T-helper 2 cell treated with Interferon-gamma antibody and Interleukin-4, amounts not matched to agents 5 μg/mL and 100 μg/mL, for 36 hours (primary cell): ENCODE measurements around the gene FANCD2.

ENCODE experiments used
- DNase-seq: peaks from one replicate; pipeline ENCODE4 v3.0.0; 2021; ENCODE audit warnings: low spot score
- H3K27ac Mint-ChIP-seq: one replicate; pipeline ENCODE4 v1.8.0; 2021; ENCODE audit warnings: mild to moderate bottlenecking, mixed read lengths
- H3K27me3 Mint-ChIP-seq: one replicate; pipeline ENCODE4 v1.8.0; 2021; ENCODE audit warnings: low read depth, mixed read lengths
- H3K36me3 Mint-ChIP-seq: one replicate; pipeline ENCODE4 v1.8.0; 2021; ENCODE audit warnings: low read depth, mixed read lengths
- H3K4me1 Mint-ChIP-seq: one replicate; pipeline ENCODE4 v1.8.0; 2021; ENCODE audit warnings: low read depth, mixed read lengths
- H3K4me3 Mint-ChIP-seq: one replicate; pipeline ENCODE4 v1.8.0; 2022; ENCODE audit warnings: mild to moderate bottlenecking, moderate library complexity, mixed read lengths
- H3K9me3 Mint-ChIP-seq: one replicate; pipeline ENCODE4 v1.8.0; 2021; ENCODE audit warnings: mixed read lengths

FANCD2 gene

DNA sequence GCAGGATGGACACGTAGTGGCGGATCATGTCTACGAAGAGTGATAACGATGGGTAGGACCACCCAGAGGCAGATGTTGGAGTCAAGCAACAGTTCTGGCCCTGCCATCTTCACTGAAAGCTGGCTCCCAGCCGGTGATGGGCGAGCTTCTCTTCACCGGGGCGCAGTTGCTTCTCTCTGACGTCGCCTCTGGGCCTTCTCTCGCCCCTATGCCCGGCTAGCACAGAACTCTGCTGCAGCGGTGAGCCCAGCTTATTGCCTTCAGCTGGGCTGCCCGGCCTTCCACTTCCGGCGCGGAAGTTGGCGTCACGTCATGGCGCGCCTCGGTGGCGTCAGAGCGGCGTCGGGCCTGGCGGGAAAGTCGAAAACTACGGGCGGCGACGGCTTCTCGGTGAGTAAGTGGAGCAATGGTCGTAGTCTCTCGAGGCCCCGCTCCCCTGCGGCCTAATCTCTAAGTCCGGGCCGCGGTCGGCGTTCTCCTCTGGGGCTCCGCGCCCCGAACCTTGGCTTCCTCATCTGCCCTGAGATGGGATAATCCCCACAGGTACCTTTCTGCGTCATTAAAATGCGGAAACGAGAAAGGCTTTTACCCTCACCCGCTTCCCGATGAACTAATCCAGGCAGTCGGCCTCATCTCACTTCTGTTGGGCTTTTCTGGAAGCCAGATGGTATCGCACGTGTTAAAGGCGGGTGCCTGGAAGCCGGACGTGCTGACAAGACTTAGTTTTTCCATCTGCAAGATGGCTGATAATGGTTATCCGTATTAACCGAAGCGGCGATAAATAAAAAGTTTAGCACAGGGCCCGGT, at the start of gene FANCD2:
TSS of gene FANCD2 (plus strand) at position 354 of the 807 bp plus-strand sequence. CDS start 2,221 bp downstream, outside the sequence.
- Mint-ChIP-seq H3K27me3 (no peaks in the 10 kb centered on the region), H3K4me3 (peak within 1 kb of the TSS; percentile 95), H3K4me1 (peaks cover 21% of the 10 kb centered on the region), H3K9me3 (no peaks in the 10 kb centered on the region), H3K27ac (peak within 1 kb of the TSS; percentile 99), H3K36me3 (peaks cover 27% of the 10 kb centered on the region)
- peak; percentile 94 for DNase-seq

DNA sequence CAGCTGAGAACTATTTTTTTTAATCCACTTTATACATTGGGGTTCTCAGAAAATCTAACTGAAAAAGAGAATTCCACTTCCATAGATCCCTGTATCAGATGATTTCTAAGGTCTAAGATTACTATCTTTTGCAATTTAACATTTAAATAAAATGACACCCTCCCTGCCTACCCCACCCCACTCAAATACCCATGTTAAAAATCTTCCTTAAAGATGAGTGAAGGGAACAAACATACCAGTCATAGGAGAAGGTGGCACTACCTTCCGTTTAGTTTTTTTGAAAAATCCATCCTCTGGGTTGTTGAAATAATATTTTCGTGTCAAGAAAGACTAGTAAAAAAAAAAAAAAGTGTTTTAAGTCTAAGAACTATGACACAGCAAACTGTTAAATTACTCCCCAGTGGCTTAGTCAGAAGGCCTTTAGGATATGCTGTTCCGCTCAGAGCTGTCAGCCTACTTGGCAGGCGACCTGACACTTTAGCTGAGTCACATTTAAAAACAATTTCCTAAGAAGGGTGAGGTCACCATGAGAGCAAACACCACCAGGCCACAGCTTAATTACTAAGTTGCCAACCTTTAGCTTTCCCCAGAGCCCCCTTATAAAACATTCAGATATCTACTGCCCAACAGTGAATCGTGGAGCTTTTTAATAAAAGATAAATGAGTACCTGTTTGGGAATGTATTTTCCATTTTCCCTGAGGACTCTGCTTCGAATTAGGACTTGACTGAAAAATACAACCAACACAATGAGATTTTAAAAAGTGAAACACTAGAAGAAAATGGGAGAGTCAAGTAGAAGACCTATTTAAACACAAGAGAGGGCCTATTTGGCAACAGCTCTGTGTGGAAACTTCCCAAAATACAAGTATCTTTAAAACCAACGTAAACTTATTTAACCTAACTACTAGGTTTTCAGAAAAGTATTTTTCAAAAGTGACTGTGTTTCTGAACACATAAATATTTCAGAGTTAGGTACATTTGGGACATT, 49.2 kb upstream of the FANCD2 start:
- Mint-ChIP-seq H3K27ac (peak overlapping the region; percentile 47), H3K4me3 (no peak overlapping the region), H3K27me3 (no peaks in the 10 kb centered on the region), H3K4me1 (peaks cover 17% of the 10 kb centered on the region), H3K9me3 (no peaks in the 10 kb centered on the region), H3K36me3 (peaks cover 34% of the 10 kb centered on the region)
- DNase-seq = peak; percentile 56

DNA sequence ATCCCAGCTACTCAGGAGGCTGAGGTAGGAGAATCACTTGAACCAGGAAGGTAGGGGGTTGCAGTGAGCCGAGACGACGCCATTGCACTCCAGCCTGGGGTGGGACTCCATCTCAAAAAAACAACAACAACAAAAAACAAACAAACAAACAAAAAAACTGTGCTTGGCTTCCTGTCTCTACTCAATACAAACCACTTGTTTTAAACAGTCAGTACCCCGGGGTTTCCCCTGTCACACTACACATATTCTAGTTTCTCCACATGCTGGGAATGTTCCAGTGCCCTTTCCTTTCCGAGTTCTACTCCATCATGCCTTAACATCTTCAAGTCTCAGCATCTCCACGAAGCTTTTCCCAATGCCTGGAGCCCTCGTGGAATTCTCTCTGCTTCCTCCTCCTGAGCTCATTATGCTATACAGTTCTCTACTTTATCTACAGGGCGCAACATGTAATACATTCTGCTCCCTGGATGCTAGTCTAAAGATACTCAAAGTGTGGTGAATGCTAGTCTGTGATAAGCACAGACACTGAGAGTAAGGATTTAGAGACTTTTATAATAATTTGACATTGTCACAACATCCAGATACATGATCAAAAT, 47.4 kb upstream of the FANCD2 start:
- Mint-ChIP-seq H3K27ac (peak overlapping the region; percentile 43), H3K9me3 (no peaks in the 10 kb centered on the region), H3K27me3 (no peaks in the 10 kb centered on the region), H3K4me1 (peaks cover 20% of the 10 kb centered on the region), H3K4me3 (no peak overlapping the region), H3K36me3 (peaks cover 29% of the 10 kb centered on the region)
- DNase-seq = no peak

DNA sequence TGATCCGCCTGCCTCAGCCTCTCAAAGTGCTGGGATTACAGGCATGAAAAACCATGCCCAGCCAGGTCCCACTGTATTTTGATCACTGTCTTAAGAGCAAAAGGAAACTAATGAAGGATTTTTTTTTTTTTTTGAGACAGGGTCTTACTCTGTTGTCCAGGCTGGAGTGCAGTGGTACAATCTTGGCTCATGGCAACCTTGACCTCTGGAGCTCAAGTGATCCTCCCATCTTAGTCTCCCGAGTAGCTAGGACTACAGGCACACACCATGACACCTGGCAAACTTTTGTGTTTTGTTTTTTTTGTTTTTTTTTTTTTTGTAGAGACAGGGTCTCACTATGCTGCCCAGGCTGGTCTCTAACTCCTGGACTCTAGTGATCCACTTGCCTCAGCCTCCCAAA, 46.0 kb upstream of the FANCD2 start:
- DNase-seq = no peak
- Mint-ChIP-seq H3K4me3 (no peak overlapping the region), H3K36me3 (peaks cover 20% of the 10 kb centered on the region), H3K4me1 (peaks cover 20% of the 10 kb centered on the region), H3K27me3 (no peaks in the 10 kb centered on the region), H3K27ac (no peak overlapping the region), H3K9me3 (no peaks in the 10 kb centered on the region)

DNA sequence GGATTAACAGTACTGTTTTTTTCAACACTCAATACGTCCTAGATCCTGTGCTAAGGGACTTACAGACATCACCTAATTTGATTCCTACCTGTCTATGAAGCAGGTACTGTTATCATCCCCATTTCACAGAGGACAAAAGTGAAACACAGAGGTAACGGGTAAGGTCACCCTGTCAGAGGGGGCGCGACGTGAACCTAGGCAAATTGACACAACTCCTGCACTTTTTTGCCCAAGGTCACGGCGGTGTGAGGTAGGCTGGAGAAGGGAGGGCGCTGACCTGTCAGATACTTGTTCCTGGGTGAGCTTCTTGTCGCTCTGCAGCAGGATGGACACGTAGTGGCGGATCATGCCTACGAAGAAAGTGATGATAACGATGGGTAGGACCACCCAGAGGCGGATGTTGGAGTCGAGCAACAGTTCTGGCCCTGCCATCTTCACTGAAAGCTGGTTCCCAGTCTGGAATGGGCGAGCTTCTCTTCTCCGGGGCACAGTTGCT, 40.0 kb upstream of the FANCD2 start:
- Mint-ChIP-seq H3K27me3 (no peaks in the 10 kb centered on the region), H3K4me1 (peaks cover 17% of the 10 kb centered on the region), H3K9me3 (no peaks in the 10 kb centered on the region), H3K36me3 (peaks cover 14% of the 10 kb centered on the region), H3K27ac (peak overlapping the region; percentile 99), H3K4me3 (peak overlapping the region; percentile 97)
- no peak for DNase-seq

DNA sequence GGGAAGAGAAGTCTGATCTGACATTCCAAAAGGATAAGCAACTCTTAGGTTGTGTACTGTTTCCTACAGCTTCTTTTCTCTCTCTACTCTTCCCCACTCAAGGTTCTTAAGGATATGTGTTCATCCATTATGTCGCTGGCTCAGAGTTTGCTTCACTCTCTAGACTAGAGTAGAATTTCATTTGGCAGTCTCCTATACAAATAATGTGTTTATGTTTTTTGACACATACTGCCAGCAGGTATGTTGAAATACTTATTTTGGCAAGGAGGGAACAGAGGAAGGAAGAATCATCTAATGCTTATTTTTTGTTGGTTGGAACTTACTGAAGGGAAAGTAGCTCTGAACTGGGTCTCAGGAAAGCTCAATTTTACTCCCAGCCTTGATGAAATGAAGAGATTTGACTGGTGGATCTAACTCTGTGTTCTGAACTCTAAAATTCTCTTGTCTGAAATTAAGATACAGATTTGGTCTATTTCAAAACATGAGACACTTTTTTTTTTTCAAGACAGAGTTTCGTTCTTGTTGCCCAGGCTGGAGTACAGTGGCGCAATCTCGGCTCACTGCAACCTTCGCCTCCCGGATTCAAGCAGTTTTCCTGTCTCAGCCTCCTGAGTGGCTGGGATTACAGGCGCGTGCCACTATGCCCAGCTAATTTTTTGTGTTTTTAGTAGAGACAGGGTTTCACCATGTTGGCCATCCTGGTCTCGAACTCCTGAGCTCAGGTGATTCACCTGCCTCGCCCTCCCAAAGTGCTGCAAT, 32.0 kb upstream of the FANCD2 start:
- Mint-ChIP-seq H3K27ac (no peak overlapping the region), H3K27me3 (no peaks in the 10 kb centered on the region), H3K4me1 (peaks cover 11% of the 10 kb centered on the region), H3K36me3 (peaks cover 21% of the 10 kb centered on the region), H3K9me3 (no peaks in the 10 kb centered on the region), H3K4me3 (no peak overlapping the region)
- DNase-seq = no peak

DNA sequence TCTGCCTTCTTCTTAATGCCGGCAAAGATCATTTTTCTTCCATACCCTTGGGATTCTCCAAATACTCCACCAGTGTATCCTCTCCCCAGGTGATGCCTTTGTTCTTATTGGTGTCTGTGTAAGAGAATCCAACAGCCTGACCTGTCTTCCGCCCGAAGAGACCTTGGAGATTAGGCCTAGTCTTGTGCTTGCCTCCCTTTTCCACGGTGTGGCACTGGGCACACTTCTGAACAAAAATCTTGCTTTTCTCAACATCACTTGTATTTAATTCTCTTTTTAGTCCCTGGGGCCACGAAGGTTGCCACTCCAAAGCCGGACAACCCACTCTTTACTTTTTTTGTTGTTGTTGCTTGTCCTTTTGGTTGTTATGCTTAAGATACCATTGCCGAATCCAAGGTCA, 25.6 kb upstream of the FANCD2 start:
- H3K36me3 Mint-ChIP-seq = peaks cover 28% of the 10 kb centered on the region
- no peak overlapping the region for H3K4me3 Mint-ChIP-seq

DNA sequence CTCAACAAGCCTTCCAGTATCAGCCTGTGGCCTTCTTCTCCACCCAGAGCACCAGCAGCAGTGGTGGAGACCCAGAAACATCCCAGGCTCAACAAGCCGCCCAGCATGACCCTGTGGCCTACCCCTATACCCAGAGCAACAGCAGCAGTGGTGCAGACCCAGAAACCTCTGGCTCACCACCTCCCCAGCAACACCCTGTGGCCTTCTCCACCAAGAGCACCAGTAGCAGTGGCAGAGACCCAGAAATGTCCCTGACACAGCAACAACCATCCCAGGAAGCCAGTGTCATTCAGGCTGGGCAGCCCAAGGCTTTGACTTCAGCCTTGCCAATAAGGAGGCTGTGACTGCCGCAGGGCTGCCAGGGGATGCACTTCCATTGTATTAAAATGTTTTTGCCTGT, 23.3 kb upstream of the FANCD2 start:
- peaks cover 25% of the 10 kb centered on the region for H3K36me3 Mint-ChIP-seq
- DNase-seq = no peak
- no peaks in the 10 kb centered on the region for H3K27me3 Mint-ChIP-seq
- H3K4me1 Mint-ChIP-seq = peaks cover 3% of the 10 kb centered on the region
- no peaks in the 10 kb centered on the region for H3K9me3 Mint-ChIP-seq
- no peak overlapping the region for H3K27ac Mint-ChIP-seq
- no peak overlapping the region for H3K4me3 Mint-ChIP-seq

More for the DNA sequence above, 25.6 kb upstream of the FANCD2 start:
- no peaks in the 10 kb centered on the region for H3K9me3 Mint-ChIP-seq
- no peaks in the 10 kb centered on the region for H3K27me3 Mint-ChIP-seq
- no peak for DNase-seq
- H3K27ac Mint-ChIP-seq = no peak overlapping the region
- H3K4me1 Mint-ChIP-seq = no peaks in the 10 kb centered on the region

DNA sequence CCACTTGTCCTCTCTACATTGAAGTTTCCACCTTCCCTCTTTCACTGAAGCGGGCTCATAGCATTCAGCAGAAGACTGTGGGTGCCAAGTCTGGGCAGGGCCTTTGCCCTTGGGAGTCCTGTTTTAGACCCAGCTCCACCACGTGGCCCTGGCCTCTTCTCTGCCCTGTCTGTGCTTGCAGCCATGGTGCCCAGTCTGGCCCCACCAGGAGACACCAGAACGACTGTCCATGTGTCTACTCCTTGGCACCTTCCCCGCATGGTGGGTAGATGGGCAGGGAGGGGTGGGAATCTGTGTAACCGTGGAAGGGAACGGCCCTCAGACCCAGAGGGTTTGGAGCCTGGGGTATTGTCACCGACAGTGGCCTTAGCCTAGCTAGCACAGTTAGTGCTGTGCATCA, 21.7 kb upstream of the FANCD2 start:
- no peaks in the 10 kb centered on the region for H3K9me3 Mint-ChIP-seq
- H3K27me3 Mint-ChIP-seq = no peaks in the 10 kb centered on the region
- H3K4me1 Mint-ChIP-seq = peaks cover 11% of the 10 kb centered on the region
- H3K36me3 Mint-ChIP-seq = peaks cover 19% of the 10 kb centered on the region
- no peak overlapping the region for H3K27ac Mint-ChIP-seq
- no peak overlapping the region for H3K4me3 Mint-ChIP-seq
- DNase-seq = no peak

DNA sequence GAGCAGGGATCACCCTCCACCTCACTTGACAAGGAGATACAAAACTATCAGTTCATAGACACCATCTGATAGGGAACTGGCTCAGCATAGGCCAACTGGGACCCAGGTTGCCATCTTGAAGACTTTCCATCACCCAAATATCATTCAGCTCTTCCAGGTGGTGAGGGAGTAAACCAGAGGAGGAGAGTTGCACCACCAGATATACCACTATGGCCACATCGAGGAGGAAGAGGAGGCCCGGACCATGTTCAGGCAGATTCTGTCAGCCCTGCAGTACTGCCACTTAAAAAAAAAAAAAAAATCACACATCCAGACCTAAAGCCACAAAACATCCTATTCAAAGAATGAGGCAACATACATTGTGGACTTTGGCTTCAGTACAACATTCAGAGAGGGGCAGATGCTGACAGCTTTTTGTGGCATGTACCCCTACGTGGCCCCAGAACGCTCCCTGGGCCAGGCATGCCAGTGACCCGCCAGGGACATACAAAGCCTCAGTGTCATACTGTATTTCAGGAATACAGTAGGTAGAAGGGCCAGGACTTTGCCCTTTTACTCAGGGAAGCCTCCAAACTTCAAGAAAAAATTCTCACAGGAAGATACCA, 21.2 kb upstream of the FANCD2 start:
- H3K27ac Mint-ChIP-seq = peak overlapping the region; percentile 50
- H3K4me1 Mint-ChIP-seq = peaks cover 14% of the 10 kb centered on the region

DNA sequence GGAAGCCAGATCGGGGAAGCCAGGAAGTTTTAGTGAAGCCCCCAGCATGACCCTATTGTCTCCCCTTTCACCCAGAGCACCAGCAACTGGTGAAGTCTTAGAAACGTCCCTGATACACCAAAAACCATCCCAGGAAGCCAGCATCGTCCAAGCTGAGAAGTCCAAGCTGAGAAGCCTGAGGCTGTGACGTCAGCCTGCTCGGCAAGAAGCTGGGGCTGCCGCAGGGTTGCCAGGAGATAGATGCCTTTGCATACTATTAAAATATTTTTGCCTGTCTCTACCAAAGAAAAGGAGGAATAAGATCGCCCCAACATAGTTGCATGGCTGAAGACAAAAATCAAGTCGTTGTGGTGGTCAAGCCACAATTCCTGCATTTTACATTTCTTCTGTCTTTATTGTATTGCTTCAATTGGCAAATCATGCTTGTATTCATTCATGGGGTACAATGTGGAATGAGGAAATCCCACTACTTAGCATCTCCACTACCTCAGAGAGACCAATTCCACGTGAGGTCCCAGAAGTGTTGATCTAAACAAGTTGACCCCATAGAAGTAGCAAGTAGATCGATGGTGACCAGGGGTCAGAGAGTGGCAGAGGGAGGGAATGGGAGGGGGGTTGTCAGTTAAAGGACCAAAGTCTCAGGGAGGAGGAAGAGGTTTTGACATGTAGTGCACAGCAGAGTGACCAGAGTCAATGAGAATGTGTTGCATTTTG, 20.0 kb upstream of the FANCD2 start:
- no peaks in the 10 kb centered on the region for H3K9me3 Mint-ChIP-seq
- H3K36me3 Mint-ChIP-seq = peaks cover 12% of the 10 kb centered on the region
- peaks cover 18% of the 10 kb centered on the region for H3K4me1 Mint-ChIP-seq
- H3K4me3 Mint-ChIP-seq = no peak overlapping the region
- no peak overlapping the region for H3K27ac Mint-ChIP-seq
- no peaks in the 10 kb centered on the region for H3K27me3 Mint-ChIP-seq
- DNase-seq = no peak

More for the DNA sequence above, 21.2 kb upstream of the FANCD2 start:
- H3K36me3 Mint-ChIP-seq = peaks cover 19% of the 10 kb centered on the region
- H3K27me3 Mint-ChIP-seq = no peaks in the 10 kb centered on the region
- no peak for DNase-seq
- H3K9me3 Mint-ChIP-seq = no peaks in the 10 kb centered on the region
- no peak overlapping the region for H3K4me3 Mint-ChIP-seq

DNA sequence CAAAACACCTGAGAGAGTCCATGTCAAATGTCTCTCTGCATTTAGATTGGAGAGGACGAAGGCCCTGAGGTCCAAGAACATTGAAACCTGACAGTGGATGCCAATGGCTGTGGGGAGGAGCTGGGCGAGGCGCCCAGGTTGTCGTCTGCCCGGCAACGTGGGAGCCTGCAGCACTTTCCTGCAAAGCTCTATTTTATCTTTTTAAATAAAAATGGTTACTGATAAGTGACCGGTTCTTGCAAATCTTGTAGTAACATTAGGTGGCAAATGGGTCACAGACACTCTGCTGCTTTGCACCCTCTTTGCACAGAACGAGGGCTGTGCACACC, 19.5 kb upstream of the FANCD2 start:
- H3K9me3 Mint-ChIP-seq = no peaks in the 10 kb centered on the region
- H3K27me3 Mint-ChIP-seq = no peaks in the 10 kb centered on the region
- DNase-seq = no peak
- peaks cover 19% of the 10 kb centered on the region for H3K4me1 Mint-ChIP-seq
- no peak overlapping the region for H3K27ac Mint-ChIP-seq
- H3K4me3 Mint-ChIP-seq = no peak overlapping the region
- H3K36me3 Mint-ChIP-seq = peaks cover 10% of the 10 kb centered on the region
